ENCODE data around the gene SRSF4. TPM values are rescaled to one million over a fixed set of nuclear protein-coding genes. Genes with fewer than 3 reads are reported as not detected.

SRSF4 gene
- total RNA-seq, 1 donor from 2014 or later: 52.6 TPM

- Mint-ChIP-seq H3K36me3 (ENCODE audit: low read depth, unreplicated experiment) (peaks cover 11% of the 10 kb centered on the region), H3K4me1 (ENCODE audit: low read depth, unreplicated experiment) (peaks cover 23% of the 10 kb centered on the region), H3K9me3 (ENCODE audit: unreplicated experiment) (no peaks in the 10 kb centered on the region), H3K27me3 (ENCODE audit: low read depth, unreplicated experiment) (no peaks in the 10 kb centered on the region), H3K4me3 (ENCODE audit: unreplicated experiment) (peak overlapping the region; percentile 10), H3K27ac (ENCODE audit: unreplicated experiment) (no peak overlapping the region)
- Histone ChIP-seq H3K4me3 (ENCODE audit: insufficient read depth, low read depth, low read length) (no peak overlapping the region), H3K79me2 (ENCODE audit: insufficient read depth, low read length) (no peaks in the 10 kb centered on the region), H3K9ac (ENCODE audit: low read length) (no peak overlapping the region), H4K20me1 (ENCODE audit: insufficient read depth, low read length) (no peaks in the 10 kb centered on the region), H3K36me3 (ENCODE audit: insufficient read depth, low read length) (peaks cover 15% of the 10 kb centered on the region), H3K27me3 (ENCODE audit: insufficient read depth, low read length) (no peaks in the 10 kb centered on the region), H2AFZ (ENCODE audit: low read depth, low read length) (no peak overlapping the region), H3K4me1 (ENCODE audit: insufficient read depth, low read length) (peaks cover 21% of the 10 kb centered on the region), H3K9me3 (ENCODE audit: insufficient read depth, low read depth, low read length) (no peaks in the 10 kb centered on the region), H3K4me2 (ENCODE audit: low read length) (no peak overlapping the region), H3K27ac (ENCODE audit: low read depth, low read length) (no peak overlapping the region)
- FAIRE-seq (no peak), DNase-seq (ENCODE audit: low read depth) (no peak)
- TF ChIP-seq EZH2 (IDR thresholded peaks at IDR 0.05; ENCODE audit: insufficient read depth, low read length): no peak
- TF ChIP-seq CTCF (IDR thresholded peaks at IDR 0.05; ENCODE audit: insufficient read depth, low read depth, low read length): no peak
Measured at GRCh38 chr1:29200906-29201594, 19.4 kb upstream of the SRSF4 start.

- Histone ChIP-seq H3K9me3 (ENCODE audit: insufficient read depth, low read depth, low read length) (no peaks in the 10 kb centered on the region), H3K4me3 (ENCODE audit: insufficient read depth, low read depth, low read length) (no peak overlapping the region), H2AFZ (ENCODE audit: low read depth, low read length) (no peak overlapping the region), H3K79me2 (ENCODE audit: insufficient read depth, low read length) (no peaks in the 10 kb centered on the region), H3K27ac (ENCODE audit: low read depth, low read length) (no peak overlapping the region), H3K4me1 (ENCODE audit: insufficient read depth, low read length) (peaks cover 24% of the 10 kb centered on the region), H3K36me3 (ENCODE audit: insufficient read depth, low read length) (peaks cover 17% of the 10 kb centered on the region), H4K20me1 (ENCODE audit: insufficient read depth, low read length) (no peaks in the 10 kb centered on the region), H3K4me2 (ENCODE audit: low read length) (no peak overlapping the region), H3K27me3 (ENCODE audit: insufficient read depth, low read length) (no peaks in the 10 kb centered on the region), H3K9ac (ENCODE audit: low read length) (no peak overlapping the region)
- H3K36me3 Mint-ChIP-seq (ENCODE audit: low read depth, unreplicated experiment): peaks cover 20% of the 10 kb centered on the region
- DNase-seq (ENCODE audit: low read depth) (no peak), FAIRE-seq (no peak)
- H3K4me3 Mint-ChIP-seq (ENCODE audit: unreplicated experiment): no peak overlapping the region
- H3K9me3 Mint-ChIP-seq (ENCODE audit: unreplicated experiment): no peaks in the 10 kb centered on the region
- H3K27me3 Mint-ChIP-seq (ENCODE audit: low read depth, unreplicated experiment): peaks cover 1% of the 10 kb centered on the region
- TF ChIP-seq CTCF (IDR thresholded peaks at IDR 0.05; ENCODE audit: insufficient read depth, low read depth, low read length) (no peak), EZH2 (IDR thresholded peaks at IDR 0.05; ENCODE audit: insufficient read depth, low read length) (no peak)
- H3K4me1 Mint-ChIP-seq (ENCODE audit: low read depth, unreplicated experiment): peaks cover 23% of the 10 kb centered on the region
- H3K27ac Mint-ChIP-seq (ENCODE audit: unreplicated experiment): no peak overlapping the region
Measured at GRCh38 chr1:29197993-29198392, 16.3 kb upstream of the SRSF4 start.

- Histone ChIP-seq H3K4me2 (ENCODE audit: low read length) (no peak overlapping the region), H3K27ac (ENCODE audit: low read depth, low read length) (peak overlapping the region; percentile 52), H3K9ac (ENCODE audit: low read length) (peak overlapping the region; percentile 34), H3K79me2 (ENCODE audit: insufficient read depth, low read length) (no peaks in the 10 kb centered on the region), H2AFZ (ENCODE audit: low read depth, low read length) (no peak overlapping the region), H3K27me3 (ENCODE audit: insufficient read depth, low read length) (no peaks in the 10 kb centered on the region), H3K9me3 (ENCODE audit: insufficient read depth, low read depth, low read length) (no peaks in the 10 kb centered on the region), H3K4me3 (ENCODE audit: insufficient read depth, low read depth, low read length) (no peak overlapping the region), H3K4me1 (ENCODE audit: insufficient read depth, low read length) (peaks cover 23% of the 10 kb centered on the region), H4K20me1 (ENCODE audit: insufficient read depth, low read length) (no peaks in the 10 kb centered on the region), H3K36me3 (ENCODE audit: insufficient read depth, low read length) (peaks cover 17% of the 10 kb centered on the region)
- H3K36me3 Mint-ChIP-seq (ENCODE audit: low read depth, unreplicated experiment): peaks cover 21% of the 10 kb centered on the region
- H3K9me3 Mint-ChIP-seq (ENCODE audit: unreplicated experiment): no peaks in the 10 kb centered on the region
- no peak for DNase-seq (ENCODE audit: low read depth)
- TF ChIP-seq CTCF (IDR thresholded peaks at IDR 0.05; ENCODE audit: insufficient read depth, low read depth, low read length): peak; percentile 34
- no peak for TF ChIP-seq EZH2 (IDR thresholded peaks at IDR 0.05; ENCODE audit: insufficient read depth, low read length)
- peaks cover 21% of the 10 kb centered on the region for H3K4me1 Mint-ChIP-seq (ENCODE audit: low read depth, unreplicated experiment)
- H3K4me3 Mint-ChIP-seq (ENCODE audit: unreplicated experiment): no peak overlapping the region
- no peak for FAIRE-seq
- H3K27me3 Mint-ChIP-seq (ENCODE audit: low read depth, unreplicated experiment): peaks cover 1% of the 10 kb centered on the region
- H3K27ac Mint-ChIP-seq (ENCODE audit: unreplicated experiment): peak overlapping the region; percentile 87
Measured at GRCh38 chr1:29197590-29197924, 15.9 kb upstream of the SRSF4 start.
